Caco-2 (cell line): ENCODE data around the gene SPRR2F. TPM values are rescaled to one million over a fixed set of nuclear protein-coding genes. Genes with fewer than 3 reads are reported as not detected.
"Not testable (repeated sequence)": the region's sequence is repeated elsewhere in the genome, so short reads cannot be mapped to it uniquely, and the experiment has no call there.

ENCODE experiments used
- BruUV-seq: library from RNA; stranded (reverse); fragments of 400-500 nt; replicated peaks from 2 replicates; lab custom pipeline; 2021; lab: Mats Ljungman, UMichigan
- CTCF ChIA-PET: fragments of 300-600 bp; sonication (Branson Sonifier 250); formaldehyde crosslinking; loops from one replicate; lab custom pipeline; 2022; ENCODE audit warnings: antibody characterized with exemption; lab: Charles Lee
- POLR2A ChIA-PET: fragments of 300-600 bp; sonication (Branson Sonifier 250); formaldehyde crosslinking; loops from one replicate; lab custom pipeline; 2022; ENCODE audit warnings: antibody characterized with exemption; lab: Charles Lee
- DNase-seq, 2 experiments: peaks; one replicate each; pipeline versions ENCODE4 v3.0.0 to v3.0.0-alpha.2; 2020 to 2022
- H3K27me3 ChIP-seq: replicated peaks from 2 replicates; pipeline ENCODE4 v1.6.0; 2011; ENCODE audit warnings: low read length; ENCODE audit not compliant: control insufficient read depth, insufficient read depth
- H3K36me3 ChIP-seq: 2 replicates; pipeline ENCODE4 v1.5.1; 2011; ENCODE audit warnings: low read length; ENCODE audit not compliant: control insufficient read depth, insufficient read depth
- H3K4me1 ChIP-seq: fragments of 250-450 bp; sonication (Bioruptor Pico); 2 replicates; pipeline ENCODE4 v1.5.1; 2020; ENCODE audit warnings: mild to moderate bottlenecking
- H3K4me3 ChIP-seq: 2 replicates; pipeline ENCODE4 v1.5.1; 2011; ENCODE audit warnings: low read depth, mild to moderate bottlenecking, control low read depth, low read length
- H3K9me3 ChIP-seq: fragments of 250-450 bp; sonication (Bioruptor Pico); 2 replicates; pipeline ENCODE4 v1.5.1; 2020; ENCODE audit warnings: mild to moderate bottlenecking, moderate library complexity
- H3K27ac Mint-ChIP-seq: one replicate; pipeline ENCODE4 v1.8.0; 2022; ENCODE audit warnings: mixed read lengths; ENCODE audit not compliant: unreplicated experiment
- H3K27me3 Mint-ChIP-seq: one replicate; pipeline ENCODE4 v1.8.0; 2022; ENCODE audit warnings: mixed read lengths; ENCODE audit not compliant: insufficient read depth, unreplicated experiment
- H3K36me3 Mint-ChIP-seq: one replicate; pipeline ENCODE4 v1.8.0; 2022; ENCODE audit warnings: mild to moderate bottlenecking, mixed read lengths; ENCODE audit not compliant: insufficient read depth, unreplicated experiment
- H3K4me1 Mint-ChIP-seq: one replicate; pipeline ENCODE4 v1.8.0; 2022; ENCODE audit warnings: low read depth, mixed read lengths; ENCODE audit not compliant: unreplicated experiment
- H3K4me3 Mint-ChIP-seq: one replicate; pipeline ENCODE4 v1.8.0; 2022; ENCODE audit warnings: mild to moderate bottlenecking, moderate library complexity, mixed read lengths; ENCODE audit not compliant: unreplicated experiment
- H3K9me3 Mint-ChIP-seq: one replicate; pipeline ENCODE4 v1.8.0; 2022; ENCODE audit warnings: mixed read lengths; ENCODE audit not compliant: unreplicated experiment
- intact Hi-C: fragments of 100-400 bp; cut with micrococcal nuclease; formaldehyde crosslinking; loops from one replicate; pipeline ENCODE4 v1.10.0; 2022; ENCODE audit not compliant: unreplicated experiment
- total RNA-seq: library from RNA; stranded (reverse); gene quantifications from 2 replicates; pipeline ENCODE4 v1.2.3, GENCODE V29; 2022
- TF ChIP-seq, protein P1 (sequence below), 2 experiments: fragments of 200-600 bp in 1 of 2; IDR thresholded peaks; 1 replicate in 1 of 2; 2 replicates in 1 of 2; pipeline versions ENCODE4 v1.5.1 to v1.8.0; 2011 to 2022; ENCODE audit warnings: antibody characterized with exemption in 1 of 2, control low read depth in 1 of 2, inconsistent platforms in 1 of 2, low read depth in 1 of 2, low read length in 1 of 2, mild to moderate bottlenecking in 1 of 2, moderate library complexity in 1 of 2; ENCODE audit not compliant: insufficient read depth in 1 of 2, severe bottlenecking in 1 of 2, unreplicated experiment in 1 of 2

The SPRR2F gene
- total RNA-seq, 1 experiment from 2014 or later, result not detected

DNA sequence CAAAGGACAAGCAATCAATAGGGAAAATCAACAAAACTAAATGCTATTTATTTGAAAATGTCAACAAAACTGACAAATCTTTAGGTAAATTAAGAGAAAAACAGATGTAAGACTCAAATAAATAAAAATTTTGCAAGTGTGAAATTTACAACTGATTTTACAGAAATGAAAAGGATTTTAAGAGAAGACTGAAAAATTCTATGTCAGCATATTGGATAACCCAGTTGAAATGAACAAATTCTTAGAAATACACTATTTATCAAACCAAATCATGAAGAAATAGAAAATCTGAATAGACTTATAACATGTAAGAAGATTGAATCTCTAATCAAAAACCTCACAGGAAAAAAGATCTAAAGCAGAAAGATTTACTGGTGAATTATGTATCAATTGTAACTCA lies 7.6 kb upstream of the SPRR2F start:
- intact Hi-C loops, result no loop called here
- Histone ChIP-seq H3K4me3 (no peak overlapping the region), H3K27me3 (no peaks in the 10 kb centered on the region), H3K36me3 (no peaks in the 10 kb centered on the region), H3K4me1 (no peaks in the 10 kb centered on the region), H3K9me3 (no peaks in the 10 kb centered on the region)
- Mint-ChIP-seq H3K4me3 (no peak overlapping the region), H3K9me3 (peaks cover 12% of the 10 kb centered on the region), H3K4me1 (no peaks in the 10 kb centered on the region), H3K27ac (no peak overlapping the region), H3K36me3 (no peaks in the 10 kb centered on the region), H3K27me3 (peaks cover 20% of the 10 kb centered on the region)
- BruUV-seq, result no TSS peak
- POLR2A ChIA-PET, result no interaction called here
- no peak for DNase-seq
- CTCF ChIA-PET, result no interaction called here
- TF ChIP-seq, protein P1, sequence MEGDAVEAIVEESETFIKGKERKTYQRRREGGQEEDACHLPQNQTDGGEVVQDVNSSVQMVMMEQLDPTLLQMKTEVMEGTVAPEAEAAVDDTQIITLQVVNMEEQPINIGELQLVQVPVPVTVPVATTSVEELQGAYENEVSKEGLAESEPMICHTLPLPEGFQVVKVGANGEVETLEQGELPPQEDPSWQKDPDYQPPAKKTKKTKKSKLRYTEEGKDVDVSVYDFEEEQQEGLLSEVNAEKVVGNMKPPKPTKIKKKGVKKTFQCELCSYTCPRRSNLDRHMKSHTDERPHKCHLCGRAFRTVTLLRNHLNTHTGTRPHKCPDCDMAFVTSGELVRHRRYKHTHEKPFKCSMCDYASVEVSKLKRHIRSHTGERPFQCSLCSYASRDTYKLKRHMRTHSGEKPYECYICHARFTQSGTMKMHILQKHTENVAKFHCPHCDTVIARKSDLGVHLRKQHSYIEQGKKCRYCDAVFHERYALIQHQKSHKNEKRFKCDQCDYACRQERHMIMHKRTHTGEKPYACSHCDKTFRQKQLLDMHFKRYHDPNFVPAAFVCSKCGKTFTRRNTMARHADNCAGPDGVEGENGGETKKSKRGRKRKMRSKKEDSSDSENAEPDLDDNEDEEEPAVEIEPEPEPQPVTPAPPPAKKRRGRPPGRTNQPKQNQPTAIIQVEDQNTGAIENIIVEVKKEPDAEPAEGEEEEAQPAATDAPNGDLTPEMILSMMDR (IDR thresholded peaks at IDR 0.05; ENCODE audit: insufficient read depth in 1 of 2, low read depth in 1 of 2, low read length in 1 of 2, severe bottlenecking in 1 of 2, unreplicated experiment in 1 of 2), result no peak

DNA sequence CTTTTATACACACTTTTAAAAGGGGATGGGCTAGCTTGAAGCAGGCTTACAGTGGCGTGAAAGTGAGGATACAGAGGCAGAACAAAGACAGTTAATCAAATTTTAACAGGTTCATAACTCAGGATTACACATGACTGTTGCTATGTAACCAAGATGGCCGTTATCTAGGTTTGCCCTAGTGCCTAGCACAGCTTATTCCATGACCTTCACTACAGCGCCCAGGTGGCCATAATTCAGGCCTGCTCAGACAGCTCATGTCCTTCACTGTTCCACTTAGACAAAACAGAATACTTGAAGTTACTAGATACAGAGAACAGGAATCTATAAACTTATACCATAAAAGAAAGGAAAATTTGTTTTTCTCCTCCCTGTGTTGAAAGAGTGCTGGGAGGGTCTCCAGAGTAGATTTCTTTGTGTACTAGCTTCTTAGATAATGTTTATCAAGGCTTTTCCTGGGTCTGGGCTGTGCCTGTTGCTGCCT lies 6.2 kb upstream of the SPRR2F start:
- Mint-ChIP-seq H3K27ac (no peak overlapping the region), H3K4me1 (no peaks in the 10 kb centered on the region), H3K36me3 (no peaks in the 10 kb centered on the region), H3K27me3 (peaks cover 16% of the 10 kb centered on the region), H3K4me3 (no peak overlapping the region), H3K9me3 (peaks cover 2% of the 10 kb centered on the region)
- intact Hi-C loops, result no loop called here
- CTCF ChIA-PET, result no interaction called here
- no peak for DNase-seq
- Histone ChIP-seq H3K36me3 (no peaks in the 10 kb centered on the region), H3K27me3 (no peaks in the 10 kb centered on the region), H3K4me3 (no peak overlapping the region), H3K4me1 (no peaks in the 10 kb centered on the region), H3K9me3 (no peaks in the 10 kb centered on the region)
- TF ChIP-seq, protein P1 (IDR thresholded peaks at IDR 0.05; ENCODE audit: insufficient read depth in 1 of 2, low read depth in 1 of 2, low read length in 1 of 2, severe bottlenecking in 1 of 2, unreplicated experiment in 1 of 2), result no peak
- no TSS peak for BruUV-seq
- POLR2A ChIA-PET, result no interaction called here

DNA sequence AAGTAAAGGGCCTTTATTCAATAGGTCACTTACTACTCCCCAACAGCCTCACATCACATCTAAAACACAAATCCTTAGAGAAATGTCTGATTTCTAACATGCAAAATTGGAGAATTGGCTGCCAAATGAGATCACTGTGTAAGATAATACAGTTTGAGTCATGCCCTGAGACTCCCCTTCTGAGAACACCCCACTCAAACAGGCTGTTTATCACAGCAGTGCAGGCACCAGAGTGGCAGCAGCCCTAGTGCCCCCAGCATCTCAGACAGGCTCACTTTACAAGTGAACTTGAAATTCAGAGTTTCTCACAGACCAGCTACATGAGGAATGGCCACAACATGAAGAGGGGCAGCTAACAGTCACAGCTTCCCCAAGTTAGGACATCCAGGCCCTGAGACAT lies 1.9 kb upstream of the SPRR2F start:
- H3K27ac Mint-ChIP-seq, intact Hi-C loops, CTCF ChIA-PET: not testable (repeated sequence)

DNA sequence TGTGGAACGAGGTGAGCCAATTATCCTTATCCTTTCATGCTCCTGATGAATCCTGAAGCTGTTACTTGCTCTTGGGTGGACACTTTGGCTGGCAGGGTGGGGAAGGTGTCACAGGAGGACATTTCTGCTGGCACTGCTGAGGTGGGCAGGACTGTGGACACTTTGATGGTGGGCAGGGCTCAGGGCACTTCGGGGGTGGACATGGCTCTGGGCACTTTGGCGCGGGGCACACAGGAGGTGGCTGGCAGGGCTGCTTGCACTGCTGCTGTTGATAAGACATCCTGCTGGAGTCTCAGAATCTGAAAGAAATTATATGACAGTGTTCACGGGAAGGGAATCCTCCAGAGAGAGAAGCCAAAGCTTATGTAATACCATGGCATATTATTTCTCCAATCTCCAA lies 862 bp downstream of the SPRR2F start:
- CTCF ChIA-PET, result interaction anchor here (0.5 kb wide), 1 partner anchor 345 kb away, joined by 3 read pairs; no protein-coding TSS in a partner anchor
- not testable (repeated sequence) for H3K4me3 Mint-ChIP-seq

More for the DNA sequence above, 1.9 kb upstream of the SPRR2F start:
- H3K4me3 ChIP-seq, H3K4me3 Mint-ChIP-seq, H3K9me3 ChIP-seq, H3K4me1 ChIP-seq, H3K27me3 ChIP-seq, H3K9me3 Mint-ChIP-seq, H3K4me1 Mint-ChIP-seq, DNase-seq, BruUV-seq, H3K36me3 Mint-ChIP-seq, POLR2A ChIA-PET, H3K36me3 ChIP-seq: not testable (repeated sequence)
- H3K27me3 Mint-ChIP-seq, result peaks cover 14% of the 10 kb centered on the region

More for the DNA sequence above, 862 bp downstream of the SPRR2F start:
- POLR2A ChIA-PET, H3K9me3 Mint-ChIP-seq, BruUV-seq, H3K27me3 ChIP-seq, H3K27ac Mint-ChIP-seq, H3K36me3 Mint-ChIP-seq, H3K4me1 Mint-ChIP-seq, intact Hi-C loops, H3K4me1 ChIP-seq, H3K9me3 ChIP-seq, H3K4me3 ChIP-seq, DNase-seq, H3K36me3 ChIP-seq, H3K27me3 Mint-ChIP-seq: not testable (repeated sequence)
